ENCODE measurements around the gene PBX4.

DNA sequence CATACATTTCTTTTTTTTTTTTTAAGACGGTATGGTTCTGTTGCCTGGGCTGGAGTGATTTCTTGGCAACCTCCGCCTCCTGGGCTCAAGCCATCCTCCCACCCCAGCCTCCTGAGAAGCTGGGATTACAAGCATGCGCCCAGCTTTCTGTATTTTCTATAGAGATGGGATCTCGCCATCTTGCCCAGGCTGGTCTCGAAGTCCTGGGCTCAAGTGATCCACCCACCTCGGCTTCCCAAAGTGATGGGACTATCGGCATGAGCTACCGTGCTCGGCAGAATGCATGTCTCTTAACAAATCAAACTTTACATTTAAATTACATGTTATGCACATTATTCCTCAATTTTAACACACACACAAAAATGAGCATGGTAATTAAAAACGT is 101.3 kb downstream of the PBX4 start:
- TF ChIP-seq, protein P1, sequence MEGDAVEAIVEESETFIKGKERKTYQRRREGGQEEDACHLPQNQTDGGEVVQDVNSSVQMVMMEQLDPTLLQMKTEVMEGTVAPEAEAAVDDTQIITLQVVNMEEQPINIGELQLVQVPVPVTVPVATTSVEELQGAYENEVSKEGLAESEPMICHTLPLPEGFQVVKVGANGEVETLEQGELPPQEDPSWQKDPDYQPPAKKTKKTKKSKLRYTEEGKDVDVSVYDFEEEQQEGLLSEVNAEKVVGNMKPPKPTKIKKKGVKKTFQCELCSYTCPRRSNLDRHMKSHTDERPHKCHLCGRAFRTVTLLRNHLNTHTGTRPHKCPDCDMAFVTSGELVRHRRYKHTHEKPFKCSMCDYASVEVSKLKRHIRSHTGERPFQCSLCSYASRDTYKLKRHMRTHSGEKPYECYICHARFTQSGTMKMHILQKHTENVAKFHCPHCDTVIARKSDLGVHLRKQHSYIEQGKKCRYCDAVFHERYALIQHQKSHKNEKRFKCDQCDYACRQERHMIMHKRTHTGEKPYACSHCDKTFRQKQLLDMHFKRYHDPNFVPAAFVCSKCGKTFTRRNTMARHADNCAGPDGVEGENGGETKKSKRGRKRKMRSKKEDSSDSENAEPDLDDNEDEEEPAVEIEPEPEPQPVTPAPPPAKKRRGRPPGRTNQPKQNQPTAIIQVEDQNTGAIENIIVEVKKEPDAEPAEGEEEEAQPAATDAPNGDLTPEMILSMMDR (IDR thresholded peaks at IDR 0.05) = no peak
- no peak for TF ChIP-seq EZH2 (IDR thresholded peaks at IDR 0.05; ENCODE audit: borderline replicate concordance, insufficient read depth, low read depth, low read length, poor library complexity, severe bottlenecking)
